Left lobe of liver (tissue), 2 donors: Measurements from ENCODE around the gene P2RX3. TPM values are rescaled to one million over a fixed set of nuclear protein-coding genes. Genes with fewer than 3 reads are reported as not detected.
"Not testable (repeated sequence)": the region's sequence is repeated elsewhere in the genome, so short reads cannot be mapped to it uniquely, and the experiment has no call there.

ENCODE experiments used
- ATAC-seq: fragments of 200-7000 bp; cut with Tn5 transposase; one replicate; pipeline ENCODE4 v1.9.1; 2020; ENCODE audit warnings: mild to moderate bottlenecking, moderate library complexity
- DNase-seq: peaks from one replicate; pipeline ENCODE4 v3.0.0-alpha.2; 2020; ENCODE audit warnings: low spot score
- total RNA-seq: library from RNA; stranded (reverse); gene quantifications from one replicate; pipeline ENCODE4 v1.2.1, GENCODE V29; 2021
- donor health status: DM: no; HTN: no; CAD: no; lungs with moderate emphysema.
- donor health status: DM: no; HTN: yes; CAD: no.

Gene P2RX3
- total RNA-seq, 1 donor from 2014 or later, result 0.50 TPM

DNA sequence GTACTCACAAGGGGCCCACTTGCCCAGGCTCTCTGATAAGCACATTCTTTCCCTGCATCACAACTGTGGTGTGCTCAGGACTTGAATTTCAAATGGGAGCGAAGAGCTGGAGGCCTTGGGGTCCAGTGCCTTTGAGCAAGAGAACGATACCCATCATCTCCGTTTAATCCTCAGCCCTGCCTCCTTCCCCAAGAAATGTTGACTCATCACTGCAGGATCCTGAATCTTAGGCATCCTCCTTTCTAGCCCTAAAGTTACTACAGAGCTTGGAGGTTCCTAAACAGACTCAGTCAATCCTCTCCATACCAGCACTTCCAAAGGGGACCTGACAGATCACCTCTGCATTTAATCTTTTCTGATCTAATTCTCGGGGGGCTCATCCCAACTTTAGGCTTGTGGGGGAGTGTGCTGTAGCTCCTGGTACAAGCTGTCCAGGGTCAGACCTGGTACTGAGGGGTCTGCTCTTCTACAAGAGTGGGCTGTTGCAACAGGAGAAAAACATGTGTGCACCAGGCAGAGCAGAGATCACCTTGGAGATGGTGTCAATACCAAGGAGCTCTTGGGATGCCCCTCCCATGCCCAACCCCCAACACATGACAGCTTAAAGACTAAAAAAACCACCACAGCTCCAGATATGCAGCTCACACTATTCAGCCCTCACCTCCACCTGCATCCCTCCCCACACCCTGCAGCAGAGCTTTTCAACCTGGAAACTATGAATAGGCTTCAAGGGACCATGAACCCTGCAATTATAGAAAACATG, 56.2 kb downstream of the P2RX3 start:
- ATAC-seq (no peak), DNase-seq (no peak)

GRCh38 chr11:57395905-57396623, 57.9 kb downstream of the P2RX3 start:
- no peak for ATAC-seq
- DNase-seq, result no peak

DNA sequence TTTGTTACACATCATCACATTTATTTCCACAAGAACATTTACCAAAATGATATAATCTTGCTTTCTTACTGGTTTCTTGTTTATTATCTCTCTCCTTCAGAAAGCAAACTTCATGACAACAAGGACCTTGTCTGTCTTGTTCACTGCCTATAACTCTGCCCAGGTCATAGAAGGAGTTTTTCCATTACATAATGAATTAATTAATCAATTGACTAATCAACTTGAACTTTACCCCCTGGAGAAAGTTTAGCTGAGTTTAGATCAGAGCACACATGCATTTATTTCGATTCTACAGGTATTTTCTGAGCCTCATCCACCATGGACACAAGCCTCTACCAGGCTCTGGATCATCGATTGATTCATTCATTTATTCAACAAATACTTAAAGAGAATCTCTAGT, 58.6 kb downstream of the P2RX3 start:
- ATAC-seq (no peak), DNase-seq (no peak)

DNA sequence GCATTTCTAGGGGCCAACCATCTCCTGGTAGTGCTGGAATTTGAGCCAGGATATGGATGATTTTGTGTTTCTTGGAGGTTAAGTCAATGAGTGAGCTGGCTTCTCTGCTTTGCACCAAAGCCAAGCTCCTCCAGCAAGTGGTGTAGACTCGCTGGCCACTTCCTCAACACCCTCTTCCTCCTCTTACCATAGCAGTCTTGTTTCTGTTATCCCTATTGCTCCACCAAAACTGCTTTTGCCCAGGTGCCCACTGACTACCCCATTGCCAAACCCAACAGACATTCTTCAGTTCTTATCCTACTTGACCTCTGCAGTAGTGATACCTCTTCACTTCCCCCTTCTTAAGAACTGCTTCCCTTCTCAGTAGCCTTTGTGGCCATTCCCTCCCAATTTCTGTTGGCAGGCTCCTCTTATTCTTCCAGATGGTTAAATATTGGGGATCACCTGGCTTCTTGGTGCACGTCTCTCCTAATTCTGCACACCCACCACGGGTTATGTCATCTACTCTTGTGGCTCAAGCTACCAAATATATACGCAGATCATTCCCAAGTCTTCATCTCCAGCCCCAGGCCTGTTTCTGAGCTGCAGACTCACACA, 59.3 kb downstream of the P2RX3 start:
- no peak for ATAC-seq
- DNase-seq, result no peak

DNA sequence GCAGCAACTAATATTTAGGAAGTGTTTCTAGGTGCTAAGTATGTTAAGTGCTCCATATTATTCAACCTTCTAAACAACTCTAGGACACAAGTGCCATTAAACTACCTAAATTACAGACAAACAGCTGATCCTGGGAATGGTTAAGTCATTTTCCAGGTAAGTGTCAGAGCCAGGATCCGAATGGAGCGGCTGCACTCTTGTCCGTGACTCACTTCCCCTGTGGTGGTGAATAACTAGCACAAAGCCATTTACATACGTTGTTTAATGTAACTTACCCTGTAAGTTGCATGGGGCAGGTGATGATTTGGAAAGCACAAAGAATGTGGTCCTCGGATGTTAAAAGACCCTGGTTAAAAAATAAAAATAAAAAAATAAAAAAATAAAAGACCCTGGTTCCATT, 61.1 kb downstream of the P2RX3 start:
- ATAC-seq (no peak), DNase-seq (no peak)

GRCh38 chr11:57399972-57400578, 61.9 kb downstream of the P2RX3 start:
- peak; percentile 68 for ATAC-seq
- no peak for DNase-seq

GRCh38 chr11:57402188-57403002, 64.2 kb downstream of the P2RX3 start:
- ATAC-seq (no peak), DNase-seq (no peak)

DNA sequence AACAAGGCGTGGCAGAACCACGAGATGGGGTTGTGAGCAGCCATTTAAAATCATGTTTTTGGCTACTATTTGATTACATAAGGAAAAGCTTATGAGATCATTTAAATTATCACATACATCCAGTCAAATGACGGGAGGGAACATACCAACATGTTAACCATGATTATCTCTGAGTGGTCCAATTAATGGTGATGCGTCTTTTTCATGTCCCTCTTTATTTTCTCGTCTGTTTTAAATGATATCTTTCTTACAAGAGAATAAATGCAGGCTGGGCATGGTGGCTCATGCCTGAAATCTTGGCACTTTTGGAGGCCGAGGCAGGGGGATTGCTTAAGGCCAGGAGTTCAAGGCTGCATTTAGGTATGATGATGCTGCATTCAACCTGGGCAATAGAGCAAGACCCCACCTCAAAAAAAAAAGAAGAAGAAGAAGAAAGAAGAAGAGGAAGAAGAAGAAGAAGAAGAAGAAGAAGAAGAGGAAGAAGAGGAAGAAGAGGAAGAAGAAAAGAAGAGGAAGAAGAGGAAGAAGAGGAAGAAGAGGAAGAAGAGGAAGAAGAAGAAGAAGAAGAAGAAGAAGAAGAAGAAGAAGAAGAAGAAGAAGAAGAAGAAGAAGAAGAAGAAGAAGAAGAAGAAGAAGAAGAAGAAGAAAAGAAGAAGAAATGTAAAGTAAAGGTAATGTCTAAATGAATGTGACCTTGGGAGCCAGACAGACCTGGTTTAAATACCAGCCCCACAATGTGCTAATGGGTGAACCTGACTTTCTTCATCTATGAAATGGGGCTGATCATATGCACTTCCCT, 65.0 kb downstream of the P2RX3 start:
- ATAC-seq, result not testable (repeated sequence)

GRCh38 chr11:57403802-57404147, 65.6 kb downstream of the P2RX3 start:
- no peak for ATAC-seq
- DNase-seq, result no peak

More for the DNA sequence above, 65.0 kb downstream of the P2RX3 start:
- not testable (repeated sequence) for DNase-seq

DNA sequence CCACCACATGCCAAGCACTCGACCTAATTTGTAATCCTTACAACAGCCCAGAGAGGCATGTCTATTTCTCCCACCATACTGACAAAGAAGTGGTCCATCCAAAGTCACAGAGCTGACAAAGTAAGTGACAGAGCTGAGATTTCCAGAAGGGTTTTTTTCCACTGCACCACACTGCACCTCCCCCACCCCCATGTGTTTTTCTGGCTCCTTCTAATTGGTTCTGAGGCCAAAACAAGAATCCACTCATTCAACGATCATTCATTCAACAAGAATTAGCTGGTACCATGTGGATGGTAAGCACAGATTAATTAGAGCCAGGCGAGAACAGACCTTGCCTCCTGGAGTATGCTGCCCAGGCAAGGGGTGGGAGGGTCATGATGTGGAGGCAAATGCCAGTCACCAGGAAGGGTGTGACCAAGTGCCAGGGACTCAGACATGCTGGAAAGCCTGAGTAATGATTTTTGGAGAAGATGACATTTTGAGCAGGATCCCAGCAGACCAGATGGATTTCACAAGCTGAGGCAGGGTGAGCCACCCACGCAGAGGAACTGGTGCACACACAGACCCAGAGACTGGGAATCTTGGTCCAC, 67.2 kb downstream of the P2RX3 start:
- ATAC-seq, result peak; percentile 6
- DNase-seq, result no peak

GRCh38 chr11:57406337-57406904, 68.3 kb downstream of the P2RX3 start:
- ATAC-seq, result peak; percentile 22
- DNase-seq, result no peak

DNA sequence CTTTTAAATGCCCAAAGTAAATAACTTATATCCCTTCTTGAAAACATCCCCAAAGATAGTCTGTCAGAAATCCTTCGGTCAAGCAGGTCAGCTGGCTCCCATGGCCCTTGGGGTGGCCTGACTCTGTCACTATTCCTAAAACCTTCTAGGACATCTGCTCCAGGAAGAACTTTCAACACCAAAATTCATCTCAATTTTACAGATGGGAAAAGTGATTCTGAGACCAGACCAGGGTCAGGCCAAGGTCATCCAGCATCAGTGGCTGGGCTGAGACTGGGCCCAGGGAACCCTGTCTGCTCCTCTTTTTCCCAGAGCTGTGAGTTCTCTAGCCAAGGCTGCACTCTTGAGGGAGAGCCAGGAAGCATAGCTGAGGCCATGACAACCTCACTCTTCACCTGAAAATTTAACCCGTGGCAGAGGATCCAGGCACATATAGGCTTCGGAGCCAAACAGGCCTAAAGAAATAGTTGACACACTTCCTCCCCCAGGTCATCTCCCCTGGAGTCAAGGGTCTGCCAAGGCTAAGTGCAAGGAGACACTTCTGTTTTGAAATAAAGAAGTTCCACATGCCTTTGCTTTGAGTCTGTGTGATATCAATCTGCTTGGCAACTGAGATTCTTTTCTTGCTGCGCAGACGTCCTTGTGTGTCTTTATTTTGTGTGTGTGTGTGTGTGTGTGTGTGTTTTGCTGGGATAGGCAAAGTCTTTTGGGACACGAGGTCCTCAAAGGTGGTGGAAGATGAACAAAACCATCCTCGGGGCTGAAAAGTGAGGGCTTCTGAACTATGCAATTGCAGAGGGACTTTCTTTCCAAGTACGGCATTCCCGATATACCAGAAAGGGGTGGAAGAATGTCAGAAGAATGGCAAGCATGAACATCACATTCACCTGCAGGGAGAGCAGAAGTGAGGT, 69.1 kb downstream of the P2RX3 start:
- peak; percentile 8 for ATAC-seq
- DNase-seq, result no peak

DNA sequence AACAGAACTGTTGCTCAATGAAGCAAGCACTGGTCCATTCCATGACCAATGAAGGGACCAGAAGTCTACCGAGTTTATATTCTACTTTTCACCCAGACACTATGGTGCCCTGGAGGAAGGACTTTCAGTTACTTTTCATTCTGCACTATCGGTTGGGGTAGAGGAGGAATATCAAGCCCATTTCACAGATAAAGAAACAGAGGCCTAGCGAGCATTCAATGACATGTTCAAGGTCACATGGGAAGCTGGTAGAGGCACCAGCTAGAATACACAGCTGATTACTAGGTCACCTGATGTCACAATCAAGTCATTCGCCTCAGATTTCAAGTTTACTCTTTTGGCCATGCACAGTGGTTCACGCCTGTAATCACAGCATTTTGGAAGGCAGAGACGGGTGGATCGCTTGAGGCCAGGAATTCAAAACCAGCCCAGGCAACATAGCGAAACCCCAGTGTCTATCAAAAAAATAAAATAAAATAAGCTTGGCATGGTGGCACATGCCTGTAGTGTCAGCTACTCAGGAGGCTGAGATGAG, 69.9 kb downstream of the P2RX3 start:
- DNase-seq (no peak), ATAC-seq (no peak)

DNA sequence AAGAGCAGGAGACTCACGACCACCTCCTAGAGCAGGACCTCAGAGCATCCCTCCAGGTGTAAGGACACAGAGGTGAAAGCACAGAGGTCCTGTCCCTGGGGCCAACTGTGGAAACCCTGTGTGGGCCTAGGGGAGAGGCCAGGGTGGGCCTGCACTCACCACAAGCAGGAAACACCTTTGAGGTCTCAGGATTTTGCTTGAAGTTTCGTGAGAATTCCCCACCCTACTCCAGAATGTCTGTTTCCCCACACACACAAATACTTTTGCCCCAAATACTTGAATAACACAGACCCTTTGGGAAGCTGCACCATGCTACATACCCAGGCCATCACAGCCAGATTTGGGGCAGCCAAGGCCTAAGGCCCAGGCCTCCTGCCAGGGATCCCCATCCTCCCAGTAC, 70.6 kb downstream of the P2RX3 start:
- ATAC-seq, result no peak
- DNase-seq, result no peak

- no peak for ATAC-seq
- DNase-seq, result no peak
These were observed 71.4 kb downstream of the P2RX3 start for GRCh38 chr11:57409321-57410100.

DNA sequence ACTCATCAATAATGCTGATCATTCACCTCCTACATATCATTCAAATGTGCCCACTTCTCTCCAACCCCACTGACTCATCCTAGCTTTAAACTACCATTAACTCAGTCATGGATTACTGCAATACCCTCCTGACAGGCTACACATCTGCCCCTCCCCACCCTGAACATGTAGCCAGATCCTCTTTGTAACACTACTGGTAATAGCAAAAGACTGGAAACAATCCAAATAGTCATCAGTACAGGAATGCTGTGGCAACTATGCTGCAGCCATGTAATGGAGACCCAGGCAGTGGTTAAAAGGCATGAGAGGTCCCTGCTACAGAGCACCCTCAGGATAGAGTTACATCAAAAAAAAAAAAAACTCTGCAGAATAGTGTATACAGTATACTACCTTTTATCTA, 72.1 kb downstream of the P2RX3 start:
- no peak for DNase-seq
- ATAC-seq, result no peak

DNA sequence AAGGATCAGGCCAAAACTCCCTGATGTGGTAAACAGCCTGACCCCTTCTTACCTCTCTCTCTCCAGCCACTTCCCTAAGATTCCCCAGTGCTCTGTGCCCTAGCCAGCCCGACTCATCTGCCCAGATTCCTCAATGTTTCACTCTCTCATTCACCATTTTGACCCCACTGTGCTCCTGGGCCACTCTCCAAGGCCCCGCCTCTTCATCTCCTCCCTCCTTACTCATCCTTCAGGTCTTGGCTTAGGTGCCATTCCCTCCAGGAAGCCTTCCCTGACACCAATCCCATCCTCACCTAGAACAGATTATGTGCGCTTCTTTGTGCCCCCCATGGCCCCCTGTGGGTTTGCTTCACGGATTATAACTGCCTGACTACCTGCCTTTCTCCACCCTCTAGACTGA, 75.5 kb downstream of the P2RX3 start:
- DNase-seq (no peak), ATAC-seq (no peak)
